DMS153 treated with DMSO at 0.1 percent for 48 hours (cell line): Measurements from ENCODE around the gene DEGS1.

Source experiments
- DNase-seq: peaks from one replicate; lab custom pipeline; 2025; ENCODE audit not compliant: unreplicated experiment; lab: John Stamatoyannopoulos, UW

DEGS1 gene

DNA sequence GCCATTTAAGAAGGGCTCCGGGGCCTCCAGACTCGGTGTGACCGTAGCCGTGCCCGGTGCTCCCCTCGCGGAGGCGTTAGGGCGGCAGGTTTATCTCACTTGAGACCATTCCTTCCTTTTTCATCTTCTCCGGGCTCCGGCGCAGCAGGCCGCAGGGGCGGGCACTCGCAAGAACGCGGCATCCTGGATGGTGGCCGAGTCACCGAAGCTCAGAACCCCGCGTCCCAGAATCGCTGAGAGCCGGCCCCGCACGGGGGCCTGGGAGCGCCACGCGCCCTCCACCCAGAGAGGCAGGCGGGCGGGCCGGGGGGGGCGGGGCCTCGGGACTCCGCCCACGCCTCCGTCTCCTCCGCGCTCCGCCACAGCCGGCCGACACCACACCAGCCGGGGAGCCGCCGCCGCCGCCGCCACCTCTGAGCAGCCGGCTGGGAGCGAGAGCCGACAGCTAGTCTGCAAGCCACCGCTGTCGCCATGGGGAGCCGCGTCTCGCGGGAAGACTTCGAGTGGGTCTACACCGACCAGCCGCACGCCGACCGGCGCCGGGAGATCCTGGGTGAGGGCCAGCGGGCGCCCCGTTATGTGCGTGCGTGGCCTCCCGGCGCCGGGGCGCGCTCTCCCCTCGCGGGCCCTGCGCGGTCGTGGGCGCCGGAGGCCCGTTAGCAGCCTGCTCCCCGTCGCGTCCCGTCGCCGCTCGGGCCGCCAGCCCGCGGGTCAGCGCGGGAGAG lies at the start of gene DEGS1:
Gene DEGS1 (plus strand): TSS at position 375 of the 725 bp plus-strand sequence. CDS start 97 bp downstream, at position 472.
- peak; percentile 84 for DNase-seq

DNA sequence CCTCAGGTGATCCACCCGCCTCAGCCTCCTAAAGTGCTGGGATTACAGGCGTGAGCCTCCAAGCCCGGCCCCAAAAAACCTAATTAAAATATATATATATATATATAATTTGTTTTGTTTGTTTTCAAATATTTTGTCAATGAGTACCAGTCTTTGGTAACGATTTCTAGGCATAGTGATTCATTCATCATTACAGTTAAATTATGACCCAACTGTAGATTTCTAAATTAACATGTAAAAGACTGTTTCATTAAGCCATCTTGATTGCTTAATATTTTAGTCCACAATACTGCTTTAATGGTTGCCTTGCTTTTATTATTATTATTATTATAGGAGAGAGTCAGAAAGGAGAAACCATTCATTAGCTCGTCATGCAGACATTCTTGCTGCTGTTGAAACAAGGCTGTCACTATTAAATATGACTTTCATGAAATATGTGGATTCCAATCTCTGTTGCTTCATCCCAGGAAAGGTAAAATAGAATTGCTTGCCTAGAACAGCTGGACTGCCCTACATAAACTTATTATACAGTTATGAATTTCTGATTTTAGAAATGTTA lies 49.2 kb upstream of the DEGS1 start:
- no peak for DNase-seq

DNA sequence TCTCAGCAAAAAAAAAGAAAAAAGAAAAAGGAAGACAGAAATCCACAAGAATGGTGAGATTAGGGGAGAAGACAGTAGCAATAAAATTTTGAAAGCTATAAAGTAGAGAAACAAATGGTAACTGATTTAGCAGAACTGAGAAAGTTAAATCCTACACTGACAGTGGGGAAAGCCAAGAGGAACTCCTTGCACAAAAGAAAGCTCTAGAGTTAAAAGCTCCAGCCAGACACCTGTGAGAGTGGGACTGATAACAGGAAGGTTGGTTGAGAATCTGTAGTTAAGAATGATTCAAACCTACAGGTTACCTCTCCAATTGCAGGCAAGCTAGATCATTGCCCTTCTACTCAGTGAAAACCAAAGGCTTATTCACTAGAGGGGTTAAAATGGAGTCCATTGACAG lies 45.5 kb upstream of the DEGS1 start:
- no peak for DNase-seq

DNA sequence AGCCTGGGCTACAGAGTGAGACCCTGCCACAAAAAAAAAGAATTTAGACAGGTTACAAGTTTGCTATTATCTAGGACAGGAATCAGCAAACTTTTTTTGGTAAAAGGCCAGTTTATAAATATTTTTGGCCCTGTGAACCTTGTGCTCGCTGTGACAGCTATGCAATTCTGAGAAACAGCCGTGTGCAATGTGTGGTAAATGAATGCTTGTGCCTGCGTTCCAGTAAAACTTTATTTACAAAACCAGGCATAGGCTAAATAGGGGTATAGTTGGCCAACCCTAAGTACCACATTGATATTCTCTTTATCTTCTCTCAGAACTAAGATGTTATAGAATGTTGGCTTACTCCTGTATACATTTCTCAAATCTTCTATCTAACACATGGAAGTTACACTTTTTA lies 44.8 kb upstream of the DEGS1 start:
- DNase-seq, result no peak

DNA sequence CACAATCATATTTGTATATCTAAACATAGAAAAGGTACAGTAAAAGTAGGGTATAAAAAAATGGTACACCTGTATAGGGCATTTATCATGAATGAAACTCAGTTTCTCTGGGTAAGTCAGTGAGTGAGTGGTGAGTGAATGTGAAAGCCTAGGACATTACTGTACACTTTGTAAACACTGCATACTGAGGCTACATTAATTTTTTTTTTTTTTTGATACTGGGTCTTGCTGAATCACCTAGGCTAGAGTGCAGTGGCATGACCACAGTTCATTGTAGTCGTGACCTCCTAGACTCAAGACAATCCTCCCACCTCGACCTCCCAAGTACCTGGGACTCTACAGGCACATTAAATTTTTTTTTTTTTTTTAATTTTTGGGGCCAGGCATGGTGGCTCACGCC lies 41.3 kb upstream of the DEGS1 start:
- no peak for DNase-seq

DNA sequence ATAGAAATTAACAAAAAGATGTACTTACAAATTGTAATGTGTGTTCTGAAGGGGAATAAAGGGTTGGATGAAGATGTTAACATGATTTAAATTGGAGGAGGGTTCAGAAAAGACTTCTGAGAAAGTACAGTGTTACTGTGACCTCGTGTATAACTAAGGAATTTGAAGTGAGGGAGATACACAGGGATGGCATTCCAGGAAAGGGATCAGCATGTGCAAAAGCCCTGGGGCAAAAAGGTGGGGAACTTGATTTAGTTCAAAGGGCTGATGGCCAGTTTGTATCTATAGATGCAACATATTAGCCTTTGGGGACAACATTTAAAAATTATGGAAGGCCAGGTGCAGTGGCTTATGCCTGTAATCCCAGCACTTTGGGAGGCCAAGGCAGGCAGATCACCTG lies 33.3 kb upstream of the DEGS1 start:
- DNase-seq, result no peak

DNA sequence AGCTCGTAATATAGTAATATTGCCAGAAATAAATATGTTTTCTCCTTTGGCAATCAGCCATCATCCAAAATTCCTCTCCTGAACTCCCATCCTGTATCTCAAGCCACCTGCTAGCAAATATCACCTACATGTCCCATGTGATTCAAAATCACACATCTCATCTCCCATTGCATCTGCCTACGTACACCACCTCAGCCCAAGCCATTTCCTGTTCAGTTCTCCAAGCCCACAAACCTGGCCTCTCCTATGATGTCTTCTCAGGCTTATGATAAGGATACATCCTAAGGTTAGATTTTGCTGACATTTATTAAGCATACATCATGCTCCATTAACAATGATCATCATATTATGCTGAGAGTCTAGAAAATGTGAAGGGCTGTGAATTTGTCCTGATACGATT lies 31.9 kb upstream of the DEGS1 start:
- no peak for DNase-seq

DNA sequence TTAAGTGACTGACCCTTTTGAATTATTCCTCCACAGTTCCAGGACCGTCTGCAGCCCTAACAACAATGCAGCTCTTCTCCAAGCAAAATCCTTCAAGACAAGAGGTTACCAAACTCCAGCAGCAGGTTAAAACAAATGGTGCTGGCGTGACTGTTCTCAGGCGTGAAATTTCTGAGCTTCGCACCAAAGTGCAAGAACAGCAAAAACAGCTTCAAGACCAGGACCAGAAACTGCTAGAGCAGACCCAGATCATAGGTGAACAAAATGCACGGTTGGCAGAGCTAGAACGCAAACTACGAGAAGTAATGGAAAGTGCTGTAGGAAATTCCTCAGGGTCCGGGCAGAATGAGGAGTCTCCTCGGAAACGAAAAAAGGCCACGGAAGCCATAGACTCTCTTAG lies 25.7 kb upstream of the DEGS1 start:
- DNase-seq, result no peak

DNA sequence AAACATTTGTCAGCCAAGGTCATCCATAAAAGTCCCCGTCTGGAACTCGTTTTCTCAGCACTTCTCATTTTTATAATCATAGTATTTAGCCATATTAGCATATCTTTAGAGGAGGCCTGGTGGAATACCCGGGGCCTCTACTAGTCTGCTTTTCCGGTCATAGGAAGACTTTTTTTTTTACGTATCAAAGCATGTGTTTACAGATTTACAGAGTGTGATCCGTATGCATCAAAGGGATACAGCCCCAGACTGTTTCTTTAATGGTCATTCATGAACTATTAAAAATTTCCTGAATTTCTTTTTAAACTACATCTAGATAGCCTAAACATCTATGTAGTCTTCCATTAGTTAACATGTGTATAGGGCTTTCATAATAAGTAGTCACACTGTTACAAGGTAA lies 23.5 kb upstream of the DEGS1 start:
- DNase-seq, result no peak

DNA sequence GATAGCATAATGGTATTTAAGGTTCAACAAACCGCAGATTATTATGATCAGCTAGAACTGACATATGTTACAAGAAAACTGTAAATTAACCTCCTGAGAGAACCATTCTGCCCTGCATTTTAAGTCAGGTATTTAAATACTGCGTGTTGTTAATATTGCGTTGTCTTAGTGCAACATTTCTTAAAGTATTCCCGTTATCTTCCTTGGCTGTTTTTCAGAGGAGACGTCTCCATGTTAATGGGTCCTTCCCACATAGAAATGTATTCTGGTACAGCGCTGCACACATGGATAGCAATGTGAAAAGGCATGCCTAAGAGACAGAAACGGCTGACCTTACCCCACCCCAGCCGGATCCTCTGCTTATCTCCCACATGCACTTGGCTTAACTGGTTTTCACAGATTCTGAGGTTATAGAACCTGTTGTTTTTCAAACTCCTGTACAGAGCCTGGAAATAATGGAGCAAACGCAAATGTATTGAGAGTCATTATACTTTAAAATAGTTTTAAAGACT lies 22.8 kb upstream of the DEGS1 start:
- DNase-seq, result no peak

DNA sequence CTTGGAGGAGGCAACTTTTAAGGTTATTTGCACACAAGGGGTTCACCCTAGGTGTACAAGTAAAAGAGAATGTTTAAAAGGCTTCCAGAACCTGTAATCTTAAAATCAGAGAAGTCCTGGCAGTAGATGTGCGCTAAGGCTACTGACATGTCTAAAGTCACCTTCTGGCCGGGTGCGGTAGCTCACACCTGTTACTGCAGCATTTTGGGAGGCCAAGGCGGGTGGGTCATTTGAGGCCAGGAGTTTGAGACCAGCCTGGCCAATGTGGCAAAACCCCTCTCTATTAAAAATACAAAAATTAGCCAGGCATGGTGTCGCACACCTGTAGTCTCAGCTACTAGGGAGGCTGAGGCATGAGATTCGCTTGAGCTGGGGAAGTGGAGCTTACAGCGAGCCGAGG lies 20.3 kb upstream of the DEGS1 start:
- DNase-seq, result no peak

DNA sequence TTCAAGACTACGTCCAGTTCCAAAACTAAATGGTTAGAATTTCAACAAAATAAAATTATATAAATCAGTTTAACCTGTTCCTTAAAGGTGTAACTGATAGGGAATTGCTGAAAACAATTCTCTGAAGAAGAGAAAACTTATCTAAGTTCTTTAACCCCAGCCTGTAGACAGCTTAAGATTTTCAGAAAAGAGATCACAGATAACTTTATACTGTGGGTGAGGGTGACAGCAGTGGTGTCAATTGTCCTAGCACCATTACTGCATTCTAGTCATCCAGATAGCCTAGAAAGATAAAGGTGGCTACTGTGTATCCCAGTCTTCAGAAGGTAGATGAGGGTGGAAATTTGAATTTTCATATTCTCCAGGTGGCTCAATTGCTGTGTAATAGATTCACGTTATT lies 19.7 kb upstream of the DEGS1 start:
- no peak for DNase-seq

DNA sequence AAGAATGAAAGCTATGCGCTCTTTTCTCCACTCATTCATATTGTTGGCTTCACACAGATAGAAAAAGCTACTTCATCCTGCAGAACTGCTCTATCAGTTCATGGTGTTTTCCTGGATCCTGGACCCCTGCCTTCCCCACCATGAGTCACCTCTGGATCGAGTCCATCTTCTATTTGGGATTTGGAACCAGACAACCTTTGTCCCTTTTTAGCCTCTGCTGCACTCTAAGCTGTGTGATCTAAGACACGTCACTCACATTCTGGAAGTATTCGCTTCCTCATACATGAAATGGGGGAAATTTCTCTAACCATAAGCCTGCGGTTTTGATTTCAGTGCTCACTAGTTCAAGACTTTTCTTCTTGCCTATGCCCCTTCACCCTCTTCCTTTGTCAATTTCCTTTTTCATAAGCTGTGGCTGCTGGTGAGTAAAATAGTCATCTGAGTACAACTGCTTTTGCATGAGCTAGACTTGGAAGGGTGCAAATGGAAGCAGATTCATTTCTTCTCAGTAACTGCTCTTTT lies 14.1 kb upstream of the DEGS1 start:
- no peak for DNase-seq

DNA sequence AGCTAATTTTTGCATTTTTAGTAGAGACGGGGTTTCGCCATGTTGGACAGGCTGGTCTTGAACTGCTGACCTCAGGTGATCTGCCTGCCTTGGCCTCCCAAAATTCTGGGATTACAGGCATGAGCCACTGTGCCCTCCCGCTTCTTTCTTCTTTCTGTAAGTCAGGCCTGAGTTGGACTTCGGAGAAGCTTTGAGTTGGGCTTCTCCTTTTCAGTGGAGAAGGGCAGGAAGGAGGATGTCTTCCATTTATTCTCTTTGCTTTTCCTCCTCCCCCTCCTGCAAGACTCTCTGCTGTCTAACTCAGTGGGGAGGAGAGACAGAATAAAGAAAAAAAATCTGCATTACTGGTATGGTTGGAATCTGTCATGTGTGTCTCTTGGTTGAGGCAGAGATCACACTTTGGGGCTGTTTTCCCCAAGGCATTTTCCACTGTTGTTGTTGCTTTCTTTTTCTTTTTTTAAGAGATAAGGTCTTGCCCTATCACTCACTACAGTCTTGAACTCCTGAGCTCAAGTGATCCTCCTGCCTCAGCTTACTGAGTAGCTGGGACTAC lies 13.2 kb upstream of the DEGS1 start:
- DNase-seq, result no peak

DNA sequence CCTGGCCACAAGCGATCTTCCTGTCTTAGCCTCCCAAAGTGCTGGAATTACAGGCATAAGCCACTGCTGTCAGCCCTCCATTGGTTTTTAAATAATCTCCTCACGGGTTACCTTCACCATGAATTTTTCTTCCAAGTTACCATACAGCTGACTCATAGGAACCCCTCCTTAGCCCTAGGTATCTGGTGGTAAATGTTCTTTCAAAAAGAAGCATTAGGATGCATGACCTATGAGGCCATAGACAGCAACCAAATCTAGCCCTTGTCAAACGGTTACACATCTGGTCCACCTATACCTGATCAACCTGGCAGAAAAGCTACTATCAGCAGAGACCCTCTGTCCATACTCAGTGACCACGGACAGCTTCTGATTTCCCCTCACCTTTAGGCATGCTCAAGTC lies 12.7 kb upstream of the DEGS1 start:
- DNase-seq, result no peak

DNA sequence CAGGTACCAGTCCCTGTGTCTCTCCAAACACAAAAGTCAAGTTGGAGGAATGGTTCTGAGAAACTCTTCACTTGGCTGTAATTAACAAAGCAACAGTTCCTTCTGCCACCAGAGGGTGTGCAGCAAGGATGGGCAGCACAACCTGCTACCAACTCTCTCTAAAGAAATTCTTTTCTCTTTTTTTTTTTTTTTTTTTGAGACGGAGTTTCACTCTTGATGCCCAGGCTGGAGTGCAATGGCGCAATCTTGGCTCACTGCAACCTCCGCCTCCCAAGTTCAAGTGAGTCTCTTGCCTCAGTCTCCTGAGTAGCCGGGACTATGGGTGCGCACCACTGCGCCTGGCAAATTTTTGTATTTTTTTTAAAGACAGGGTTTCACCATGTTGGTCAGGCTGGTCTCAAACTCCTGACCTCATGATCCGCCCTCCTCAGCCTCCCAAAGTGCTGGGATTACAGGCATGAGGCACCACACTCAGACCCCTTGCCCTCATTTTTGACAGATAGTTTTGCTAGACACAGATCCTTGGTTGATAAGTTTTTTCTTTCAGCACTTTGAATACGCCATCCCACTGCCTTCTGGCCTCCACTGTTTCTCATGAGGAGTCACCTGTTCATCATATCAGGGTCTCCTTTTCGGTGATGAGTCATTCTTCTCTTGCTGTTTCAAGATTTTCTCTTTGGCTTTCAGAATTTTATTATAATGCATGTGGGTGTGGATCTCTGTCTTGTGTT lies 12.1 kb upstream of the DEGS1 start:
- no peak for DNase-seq

DNA sequence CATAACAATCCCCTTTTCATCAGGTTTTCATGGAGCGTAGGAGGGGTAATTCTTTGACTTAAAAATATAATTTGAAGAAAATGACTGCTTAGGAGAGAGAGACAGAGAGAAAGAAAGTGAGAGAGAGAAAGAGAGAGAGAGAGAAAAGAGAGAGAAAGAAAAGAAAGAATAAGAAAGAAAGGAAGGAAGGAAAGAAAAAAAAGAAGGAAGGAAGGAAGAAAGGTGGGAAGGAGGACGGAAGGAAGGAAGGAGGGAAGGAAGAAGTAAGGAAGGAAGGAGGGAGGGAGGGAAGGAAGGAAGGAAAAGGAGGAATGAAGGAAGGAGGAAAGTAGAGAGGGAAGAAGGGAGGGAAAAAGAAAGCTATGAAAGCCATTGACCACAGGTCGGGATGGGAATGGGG lies 10.8 kb upstream of the DEGS1 start:
- DNase-seq, result no peak

DNA sequence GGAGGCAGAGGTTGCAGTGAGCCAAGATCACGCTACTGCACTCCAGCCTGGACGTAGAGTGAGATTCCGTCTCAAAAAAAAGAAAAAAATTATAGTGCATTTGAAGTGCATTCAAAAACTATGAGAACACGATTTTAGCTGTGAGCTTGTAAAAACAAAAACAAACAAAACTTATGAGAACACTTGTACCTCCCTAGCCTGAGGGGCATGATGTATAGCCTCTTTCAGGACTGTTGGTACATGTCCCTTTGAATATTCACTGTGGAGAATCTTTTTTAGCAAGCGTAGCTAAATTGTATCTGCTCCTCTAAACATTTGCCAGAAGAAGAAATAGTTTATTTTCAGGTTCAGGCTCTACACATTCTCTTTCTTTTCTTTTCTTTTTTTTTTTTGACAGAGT lies 9.5 kb upstream of the DEGS1 start:
- DNase-seq, result no peak

DNA sequence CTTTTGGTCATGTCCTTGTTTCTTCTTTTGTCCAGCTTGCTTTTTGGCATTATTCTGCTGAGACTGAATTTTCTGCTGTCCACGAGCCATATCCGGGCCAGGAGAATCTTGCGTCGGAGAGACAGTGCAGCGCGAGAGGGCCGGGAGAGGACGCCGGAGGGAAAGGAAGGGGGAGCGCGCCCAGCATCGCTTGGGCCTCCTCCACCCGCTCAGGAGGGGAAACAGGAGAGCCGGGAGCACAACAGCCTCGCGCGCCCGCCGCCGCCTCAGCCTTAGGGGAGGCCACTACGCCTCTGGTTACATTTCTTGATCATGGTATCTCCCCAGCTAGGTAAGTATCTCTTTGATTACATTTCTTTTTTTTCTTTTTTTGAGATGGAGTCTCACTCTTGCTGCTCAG lies 7.4 kb upstream of the DEGS1 start:
- peak; percentile 24 for DNase-seq

DNA sequence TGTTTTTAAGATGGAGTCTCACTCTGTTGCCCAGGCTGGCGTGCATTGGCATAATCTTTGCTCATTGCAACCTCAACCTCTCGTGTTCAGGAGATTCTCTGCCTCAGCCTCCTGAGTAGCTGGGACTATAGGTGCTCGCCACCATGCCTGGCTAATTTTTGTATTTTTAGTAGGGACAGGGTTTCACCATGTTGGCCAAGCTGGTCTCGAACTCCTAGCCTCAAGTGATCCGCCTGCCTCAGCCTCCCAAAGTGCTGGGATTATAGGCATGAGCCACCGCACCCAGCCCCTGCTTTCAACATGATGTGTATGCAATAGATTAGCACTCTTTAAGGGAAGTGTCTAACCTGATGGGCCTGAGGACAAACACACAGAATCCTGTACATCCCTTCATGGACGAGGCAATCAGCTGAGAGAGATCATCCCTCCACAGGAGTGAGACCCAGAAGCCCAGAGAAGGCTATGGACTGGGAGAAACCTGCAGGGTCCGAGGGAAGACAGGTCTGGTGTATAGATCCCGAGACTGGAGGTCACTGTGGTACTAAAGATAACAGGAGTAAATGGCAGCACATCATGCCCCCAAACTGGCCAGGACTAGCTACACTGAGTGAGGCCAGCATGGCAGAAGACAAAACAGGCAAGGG lies 5.6 kb upstream of the DEGS1 start:
- no peak for DNase-seq

DNA sequence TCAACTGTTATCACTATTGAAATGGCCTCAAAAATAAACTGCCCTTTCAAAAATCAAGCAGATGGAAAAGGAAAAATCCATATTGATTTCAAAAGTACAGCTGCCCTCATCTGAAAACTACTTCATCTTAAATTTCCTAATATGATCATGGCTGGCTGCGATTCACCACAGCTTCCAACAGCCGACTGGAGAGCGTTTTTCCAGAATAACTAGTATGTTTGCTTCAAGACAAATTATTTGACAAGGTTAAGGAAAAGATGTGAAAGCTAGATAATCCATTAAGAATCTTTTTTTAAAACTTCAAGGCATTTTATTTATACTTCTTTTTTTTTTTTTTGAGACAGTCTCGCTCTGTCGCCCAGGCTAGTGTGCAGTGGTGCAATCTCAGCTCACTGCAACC lies 4.1 kb upstream of the DEGS1 start:
- DNase-seq, result no peak
